ENCODE results near the gene UBE2L3. TPM values are rescaled to one million over a fixed set of nuclear protein-coding genes. Genes with fewer than 3 reads are reported as not detected.
"Not testable (repeated sequence)": the region's sequence is repeated elsewhere in the genome, so short reads cannot be mapped to it uniquely, and the experiment has no call there.

Gene UBE2L3
- total RNA-seq (2014; rRNA removed; shearing (Covaris generic)), result 84.0 and 90.2 TPM in 2 replicates

- H3K27me3 ChIP-seq (ENCODE audit: control insufficient read depth, insufficient read depth, low read length), result no peaks in the 10 kb centered on the region
- peak within 1 kb of the TSS; percentile 93 for H3K4me3 ChIP-seq (ENCODE audit: insufficient read depth, low read depth, low read length)
- DNase-seq, result peak; percentile 98
- H3K36me3 ChIP-seq (replicated peaks; ENCODE audit: control insufficient read depth, insufficient read depth, low read length), result peaks cover 2% of the 10 kb centered on the region
Measured at GRCh38 chr22:21567456-21568346, at the start of gene UBE2L3. Gene UBE2L3 (plus strand): TSS chr22:21567714. CDS start chr22:21567745, 31 bp downstream.

- H3K27me3 ChIP-seq (ENCODE audit: control insufficient read depth, insufficient read depth, low read length); DNase-seq; H3K4me3 ChIP-seq (ENCODE audit: insufficient read depth, low read depth, low read length): not testable (repeated sequence)
Measured at GRCh38 chr22:21526705-21527500, 40.6 kb upstream of the UBE2L3 start.

GRCh38 chr22:21531525-21531924 lies 36.0 kb upstream of the UBE2L3 start:
- DNase-seq; H3K36me3 ChIP-seq (replicated peaks; ENCODE audit: control insufficient read depth, insufficient read depth, low read length); H3K27me3 ChIP-seq (ENCODE audit: control insufficient read depth, insufficient read depth, low read length); H3K4me3 ChIP-seq (ENCODE audit: insufficient read depth, low read depth, low read length): not testable (repeated sequence)

More at GRCh38 chr22:21526705-21527500, 40.6 kb upstream of the UBE2L3 start:
- not testable (repeated sequence) for H3K36me3 ChIP-seq (replicated peaks; ENCODE audit: control insufficient read depth, insufficient read depth, low read length)

- H3K27me3 ChIP-seq (ENCODE audit: control insufficient read depth, insufficient read depth, low read length); H3K36me3 ChIP-seq (replicated peaks; ENCODE audit: control insufficient read depth, insufficient read depth, low read length); DNase-seq; H3K4me3 ChIP-seq (ENCODE audit: insufficient read depth, low read depth, low read length): not testable (repeated sequence)
Measured at GRCh38 chr22:21532863-21533648, 34.5 kb upstream of the UBE2L3 start.

- H3K27me3 ChIP-seq (ENCODE audit: control insufficient read depth, insufficient read depth, low read length); H3K36me3 ChIP-seq (replicated peaks; ENCODE audit: control insufficient read depth, insufficient read depth, low read length); DNase-seq; H3K4me3 ChIP-seq (ENCODE audit: insufficient read depth, low read depth, low read length): not testable (repeated sequence)
Measured at GRCh38 chr22:21539862-21540261, 27.7 kb upstream of the UBE2L3 start.

GRCh38 chr22:21544432-21545322 lies 22.8 kb upstream of the UBE2L3 start:
- not testable (repeated sequence) for H3K36me3 ChIP-seq (replicated peaks; ENCODE audit: control insufficient read depth, insufficient read depth, low read length); DNase-seq; H3K27me3 ChIP-seq (ENCODE audit: control insufficient read depth, insufficient read depth, low read length)

GRCh38 chr22:21549558-21549957 lies 18.0 kb upstream of the UBE2L3 start:
- DNase-seq; H3K36me3 ChIP-seq (replicated peaks; ENCODE audit: control insufficient read depth, insufficient read depth, low read length); H3K27me3 ChIP-seq (ENCODE audit: control insufficient read depth, insufficient read depth, low read length); H3K4me3 ChIP-seq (ENCODE audit: insufficient read depth, low read depth, low read length): not testable (repeated sequence)

More at GRCh38 chr22:21544432-21545322, 22.8 kb upstream of the UBE2L3 start:
- H3K4me3 ChIP-seq (ENCODE audit: insufficient read depth, low read depth, low read length), result not testable (repeated sequence)

- DNase-seq; H3K4me3 ChIP-seq (ENCODE audit: insufficient read depth, low read depth, low read length); H3K27me3 ChIP-seq (ENCODE audit: control insufficient read depth, insufficient read depth, low read length); H3K36me3 ChIP-seq (replicated peaks; ENCODE audit: control insufficient read depth, insufficient read depth, low read length): not testable (repeated sequence)
Measured at GRCh38 chr22:21550008-21550677, 17.4 kb upstream of the UBE2L3 start.

- H3K4me3 ChIP-seq (ENCODE audit: insufficient read depth, low read depth, low read length); DNase-seq: not testable (repeated sequence)
Measured at GRCh38 chr22:21550678-21551047, 16.9 kb upstream of the UBE2L3 start.

GRCh38 chr22:21551361-21551760 lies 16.2 kb upstream of the UBE2L3 start, which contains the start of gene RIMBP3C:
Gene RIMBP3C (minus strand): TSS chr22:21551461. CDS start chr22:21550976, 485 bp downstream.
- not testable (repeated sequence) for H3K4me3 ChIP-seq (ENCODE audit: insufficient read depth, low read depth, low read length); H3K36me3 ChIP-seq (replicated peaks; ENCODE audit: control insufficient read depth, insufficient read depth, low read length); DNase-seq; H3K27me3 ChIP-seq (ENCODE audit: control insufficient read depth, insufficient read depth, low read length)

More at GRCh38 chr22:21550678-21551047, 16.9 kb upstream of the UBE2L3 start:
- H3K36me3 ChIP-seq (replicated peaks; ENCODE audit: control insufficient read depth, insufficient read depth, low read length); H3K27me3 ChIP-seq (ENCODE audit: control insufficient read depth, insufficient read depth, low read length): not testable (repeated sequence)

- not testable (repeated sequence) for H3K27me3 ChIP-seq (ENCODE audit: control insufficient read depth, insufficient read depth, low read length); DNase-seq; H3K36me3 ChIP-seq (replicated peaks; ENCODE audit: control insufficient read depth, insufficient read depth, low read length); H3K4me3 ChIP-seq (ENCODE audit: insufficient read depth, low read depth, low read length)
Measured at GRCh38 chr22:21559345-21560125, 8.0 kb upstream of the UBE2L3 start.

- not testable (repeated sequence) for H3K27me3 ChIP-seq (ENCODE audit: control insufficient read depth, insufficient read depth, low read length); H3K4me3 ChIP-seq (ENCODE audit: insufficient read depth, low read depth, low read length); DNase-seq; H3K36me3 ChIP-seq (replicated peaks; ENCODE audit: control insufficient read depth, insufficient read depth, low read length)
Measured at GRCh38 chr22:21560657-21561056, 6.9 kb upstream of the UBE2L3 start.
